GM19372 (cell line): Measurements from ENCODE around the gene FLNB.

Source experiments
- ATAC-seq: cut with Tn5 transposase; IDR thresholded peaks from one replicate; pipeline ENCODE4 v1.9.1; 2021; ENCODE audit warnings: mild to moderate bottlenecking, low read depth, moderate library complexity; ENCODE audit not compliant: unreplicated experiment

The FLNB gene

GRCh38 chr3:58008141-58009025 is at the start of gene FLNB:
FLNB (plus strand) TSS chr3:58008422; CDS start chr3:58008565, 143 bp downstream.
- ATAC-seq, result peak; percentile 69

GRCh38 chr3:57958642-57959422 is 49.4 kb upstream of the FLNB start:
- no peak for ATAC-seq

- no peak for ATAC-seq
Observed at GRCh38 chr3:57959423-57960173, 48.6 kb upstream of the FLNB start.

GRCh38 chr3:57960174-57960505 is 48.1 kb upstream of the FLNB start:
- ATAC-seq, result no peak

- ATAC-seq, result no peak
Observed at GRCh38 chr3:57961177-57961827, 46.9 kb upstream of the FLNB start.

GRCh38 chr3:57961828-57962447 is 46.3 kb upstream of the FLNB start:
- no peak for ATAC-seq

GRCh38 chr3:57962448-57962834 is 45.8 kb upstream of the FLNB start:
- no peak for ATAC-seq

- ATAC-seq, result no peak
Observed at GRCh38 chr3:57963811-57964346, 44.3 kb upstream of the FLNB start.

GRCh38 chr3:57966829-57967228 is 41.4 kb upstream of the FLNB start:
- no peak for ATAC-seq

GRCh38 chr3:57967590-57967989 is 40.6 kb upstream of the FLNB start:
- no peak for ATAC-seq

- no peak for ATAC-seq
Observed at GRCh38 chr3:57968501-57968900, 39.7 kb upstream of the FLNB start.

GRCh38 chr3:57971975-57972374 is 36.2 kb upstream of the FLNB start:
- ATAC-seq, result no peak

- no peak for ATAC-seq
Observed at GRCh38 chr3:57972531-57973111, 35.6 kb upstream of the FLNB start.

GRCh38 chr3:57973715-57974477 is 34.3 kb upstream of the FLNB start:
- no peak for ATAC-seq

- no peak for ATAC-seq
Observed at GRCh38 chr3:57974796-57975388, 33.3 kb upstream of the FLNB start.

GRCh38 chr3:57977818-57978235 is 30.4 kb upstream of the FLNB start:
- no peak for ATAC-seq

- ATAC-seq, result no peak
Observed at GRCh38 chr3:57978316-57978715, 29.9 kb upstream of the FLNB start.

GRCh38 chr3:57980416-57980815 is 27.8 kb upstream of the FLNB start:
- ATAC-seq, result no peak
